Astrocyte of the cerebellum (primary cell): Measurements from ENCODE around the gene MTCH1.

Experiments used
- DNase-seq: peaks from one replicate; pipeline ENCODE4 v3.0.0-alpha.2; 2011; ENCODE audit warnings: low read depth
- H3K4me3 ChIP-seq: 2 replicates; pipeline ENCODE4 v1.5.1; 2011; ENCODE audit warnings: mild to moderate bottlenecking, low read depth, low read length, moderate library complexity
- in situ Hi-C: cut with HindIII; loops from 2 replicates; pipeline ENCODE4 v1.10.0; 2017; ENCODE audit warnings: low sequenced_read_pairs
- TF ChIP-seq, protein P1 (sequence below): IDR thresholded peaks from 2 replicates; pipeline ENCODE4 v1.5.1; 2012; ENCODE audit warnings: low read length, low read depth, moderate library complexity, mild to moderate bottlenecking; ENCODE audit errors: missing control alignments

MTCH1 gene

DNA sequence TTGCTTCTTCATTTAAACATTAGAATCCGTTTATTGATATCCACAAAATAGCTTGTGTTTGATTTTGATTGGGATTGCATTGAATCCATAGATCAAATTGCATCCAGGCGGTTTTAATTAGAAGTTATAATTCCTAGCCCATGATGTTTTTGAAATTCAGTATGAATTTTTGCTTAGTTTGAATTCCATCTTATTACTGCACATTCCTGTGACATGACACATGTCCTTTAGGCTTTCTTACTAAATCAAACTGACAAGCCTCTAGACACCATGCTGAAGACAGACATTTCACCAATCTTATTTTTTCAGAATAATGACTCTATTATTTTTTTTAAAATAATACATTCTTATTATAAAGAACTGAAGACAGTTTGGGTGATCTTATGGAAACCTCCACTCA lies 52.9 kb downstream of the MTCH1 start:
- no peak for DNase-seq
- TF ChIP-seq, protein P1, sequence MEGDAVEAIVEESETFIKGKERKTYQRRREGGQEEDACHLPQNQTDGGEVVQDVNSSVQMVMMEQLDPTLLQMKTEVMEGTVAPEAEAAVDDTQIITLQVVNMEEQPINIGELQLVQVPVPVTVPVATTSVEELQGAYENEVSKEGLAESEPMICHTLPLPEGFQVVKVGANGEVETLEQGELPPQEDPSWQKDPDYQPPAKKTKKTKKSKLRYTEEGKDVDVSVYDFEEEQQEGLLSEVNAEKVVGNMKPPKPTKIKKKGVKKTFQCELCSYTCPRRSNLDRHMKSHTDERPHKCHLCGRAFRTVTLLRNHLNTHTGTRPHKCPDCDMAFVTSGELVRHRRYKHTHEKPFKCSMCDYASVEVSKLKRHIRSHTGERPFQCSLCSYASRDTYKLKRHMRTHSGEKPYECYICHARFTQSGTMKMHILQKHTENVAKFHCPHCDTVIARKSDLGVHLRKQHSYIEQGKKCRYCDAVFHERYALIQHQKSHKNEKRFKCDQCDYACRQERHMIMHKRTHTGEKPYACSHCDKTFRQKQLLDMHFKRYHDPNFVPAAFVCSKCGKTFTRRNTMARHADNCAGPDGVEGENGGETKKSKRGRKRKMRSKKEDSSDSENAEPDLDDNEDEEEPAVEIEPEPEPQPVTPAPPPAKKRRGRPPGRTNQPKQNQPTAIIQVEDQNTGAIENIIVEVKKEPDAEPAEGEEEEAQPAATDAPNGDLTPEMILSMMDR = no peak
- H3K4me3 ChIP-seq = no peak overlapping the region
- in situ Hi-C loops = no loop called here

DNA sequence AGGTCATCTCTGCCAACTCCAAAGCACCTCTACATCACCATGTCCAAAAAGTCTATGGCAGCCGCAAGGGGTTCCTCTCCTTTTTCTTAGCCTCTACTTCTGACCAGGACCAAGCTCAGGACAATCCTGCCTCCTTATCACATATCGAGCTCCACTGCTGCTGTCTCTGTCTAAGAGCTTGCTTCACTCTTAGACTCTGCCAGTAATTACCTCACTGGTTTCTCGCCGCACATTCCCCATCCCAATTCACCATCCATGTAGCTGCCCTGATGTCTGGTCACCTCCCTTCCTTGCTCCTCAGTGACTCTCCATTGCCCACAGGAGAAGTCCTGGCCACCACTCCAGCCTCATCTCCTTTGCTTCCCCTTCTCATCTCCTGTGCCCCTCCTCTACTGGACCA lies 55.5 kb downstream of the MTCH1 start:
- TF ChIP-seq, protein P1 = no peak
- in situ Hi-C loops = no loop called here
- no peak overlapping the region for H3K4me3 ChIP-seq
- DNase-seq = no peak

DNA sequence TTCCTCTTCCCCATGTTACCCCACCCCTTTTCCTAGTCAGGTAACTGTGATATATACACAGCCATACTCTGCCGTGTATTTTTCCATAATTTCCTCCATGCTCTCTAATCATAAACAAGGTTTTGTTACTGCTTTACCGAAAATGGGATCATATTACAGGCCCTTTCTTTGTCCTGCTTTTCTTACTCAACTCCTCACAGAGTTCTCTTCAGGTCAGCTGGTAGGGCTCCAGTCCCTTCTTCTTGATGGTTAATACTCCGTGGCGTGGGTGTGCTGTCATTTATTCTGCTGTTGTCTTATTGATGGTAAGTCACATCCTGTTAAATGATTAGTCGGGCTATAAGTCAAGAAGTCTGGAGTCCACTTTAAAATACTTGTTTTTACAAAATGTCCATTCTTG lies 56.4 kb downstream of the MTCH1 start:
- no peak overlapping the region for H3K4me3 ChIP-seq
- in situ Hi-C loops = no loop called here
- peak; percentile 23 for DNase-seq
- TF ChIP-seq, protein P1 = no peak

DNA sequence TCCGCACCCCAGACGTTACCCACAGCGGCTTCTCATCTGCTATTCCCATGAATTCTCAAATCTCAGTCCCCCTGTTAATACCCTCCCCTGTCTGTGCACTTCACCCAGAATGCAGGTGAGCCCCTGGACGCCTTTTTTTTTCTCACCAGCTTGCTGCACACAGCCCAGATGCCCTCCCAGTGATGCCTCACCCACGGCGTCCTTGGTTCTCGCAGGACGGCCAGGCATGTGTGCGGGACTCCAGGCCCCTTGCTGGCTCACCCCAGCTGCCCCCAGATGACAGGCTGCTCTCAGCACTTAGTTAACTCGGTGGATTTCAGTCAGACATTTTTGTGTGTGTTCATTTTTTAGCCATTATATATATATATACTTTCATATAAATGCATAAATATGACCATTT lies 56.8 kb downstream of the MTCH1 start:
- TF ChIP-seq, protein P1 = no peak
- DNase-seq = no peak
- H3K4me3 ChIP-seq = no peak overlapping the region
- in situ Hi-C loops = no loop called here

DNA sequence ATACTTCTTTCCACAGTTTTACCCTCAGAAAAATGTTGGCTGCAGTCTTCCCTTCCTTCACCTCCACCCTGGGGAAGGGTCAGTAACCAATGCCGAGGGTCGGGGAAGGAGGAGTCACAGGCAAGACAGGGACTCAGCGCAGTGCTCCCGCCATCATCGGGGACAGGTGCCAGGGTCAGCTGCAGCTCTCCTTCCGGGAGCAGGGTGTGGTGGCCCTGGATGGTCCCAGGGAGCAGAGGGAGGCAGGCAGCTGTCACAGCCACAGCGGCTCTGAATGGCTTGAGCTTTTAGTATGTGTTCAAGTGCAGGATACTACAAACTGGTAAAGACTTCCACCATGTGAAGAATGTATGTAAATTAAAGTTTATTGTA lies 57.5 kb downstream of the MTCH1 start:
- DNase-seq = no peak
- no peak overlapping the region for H3K4me3 ChIP-seq
- in situ Hi-C loops = no loop called here
- TF ChIP-seq, protein P1 = no peak

DNA sequence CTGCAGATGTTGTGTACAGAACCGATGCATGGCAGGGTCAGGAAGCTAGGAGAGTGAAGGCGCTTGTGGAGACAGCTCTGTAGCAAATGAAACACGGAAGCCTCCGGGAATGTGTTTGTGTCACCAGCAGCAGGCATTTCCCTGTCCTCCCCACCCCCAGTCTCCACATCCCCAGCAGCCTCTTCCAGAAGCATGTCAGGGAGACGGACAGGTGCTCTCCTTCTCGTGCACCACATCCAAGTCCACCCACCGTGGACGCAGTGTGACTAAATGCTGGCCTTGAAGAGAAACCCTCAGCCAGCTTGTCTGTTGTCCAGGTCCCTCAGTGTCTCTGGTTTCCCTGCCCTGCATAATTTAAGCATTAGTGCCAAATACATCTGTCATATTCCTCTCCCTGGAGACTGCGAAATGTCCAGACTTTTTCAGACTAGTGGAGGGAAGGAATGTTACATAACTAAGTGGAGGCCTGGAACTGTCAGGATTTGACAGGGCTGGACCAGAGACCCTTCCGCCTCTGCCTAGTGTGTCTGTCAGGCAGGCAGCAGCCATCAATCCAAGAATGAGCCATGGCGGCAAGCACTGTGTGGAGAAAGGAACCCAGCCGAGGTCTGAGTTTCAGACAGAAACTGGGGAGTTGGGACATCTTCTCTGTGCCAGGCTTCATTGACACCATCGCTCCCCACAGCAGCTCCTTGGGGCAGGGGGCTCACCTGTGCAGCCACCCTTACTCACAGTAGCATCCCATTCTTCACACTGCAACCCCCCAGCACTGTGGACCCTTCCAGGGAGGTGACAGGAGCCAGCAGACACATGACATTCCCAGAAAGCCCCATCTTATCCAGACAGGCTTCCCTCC lies 58.1 kb downstream of the MTCH1 start:
- H3K4me3 ChIP-seq = no peak overlapping the region
- in situ Hi-C loops = no loop called here
- TF ChIP-seq, protein P1 = no peak
- DNase-seq = no peak
